Measurements from ENCODE around the gene SYTL1. TPM values are rescaled to one million over a fixed set of nuclear protein-coding genes. Genes with fewer than 3 reads are reported as not detected.

The SYTL1 gene
- total and polyA plus RNA-seq, 9 of the 15 experiments (the other 6 are each of a cell fraction or from before 2014, with no cell fraction given), result 0.04 to 9.3 (median 1.7) TPM

- TF ChIP-seq MAZ (CRISPR knock-in tag; conservative IDR thresholded peaks at IDR 0.05 in 1 of 2, IDR thresholded peaks at IDR 0.05 in 1 of 2), result peak; percentile 56 to 96
- TF ChIP-seq NR4A1 (CRISPR knock-in tag; IDR thresholded peaks at IDR 0.05), result no peak
- TF ChIP-seq NR4A1 (tag; IDR thresholded peaks at IDR 0.05), result no peak
- peak; percentile 23 for TF ChIP-seq PHF20 (IDR thresholded peaks at IDR 0.05; ENCODE audit: partially characterized antibody)
- TF ChIP-seq, protein P1, sequence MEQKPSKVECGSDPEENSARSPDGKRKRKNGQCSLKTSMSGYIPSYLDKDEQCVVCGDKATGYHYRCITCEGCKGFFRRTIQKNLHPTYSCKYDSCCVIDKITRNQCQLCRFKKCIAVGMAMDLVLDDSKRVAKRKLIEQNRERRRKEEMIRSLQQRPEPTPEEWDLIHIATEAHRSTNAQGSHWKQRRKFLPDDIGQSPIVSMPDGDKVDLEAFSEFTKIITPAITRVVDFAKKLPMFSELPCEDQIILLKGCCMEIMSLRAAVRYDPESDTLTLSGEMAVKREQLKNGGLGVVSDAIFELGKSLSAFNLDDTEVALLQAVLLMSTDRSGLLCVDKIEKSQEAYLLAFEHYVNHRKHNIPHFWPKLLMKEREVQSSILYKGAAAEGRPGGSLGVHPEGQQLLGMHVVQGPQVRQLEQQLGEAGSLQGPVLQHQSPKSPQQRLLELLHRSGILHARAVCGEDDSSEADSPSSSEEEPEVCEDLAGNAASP (IDR thresholded peaks at IDR 0.05), result no peak
- no peak for TF ChIP-seq ZNF140 (CRISPR knock-in tag; IDR thresholded peaks at IDR 0.05)
- no peak for TF ChIP-seq ILK (tag; IDR thresholded peaks at IDR 0.05; ENCODE audit: borderline replicate concordance, low read depth)
- TF ChIP-seq ZNF507 (tag; conservative IDR thresholded peaks at IDR 0.05), result no peak
- TF ChIP-seq EP400 (IDR thresholded peaks at IDR 0.05), result peak; percentile 88
- no peak for TF ChIP-seq ZNF444 (CRISPR knock-in tag; IDR thresholded peaks at IDR 0.05)
- no peak for TF ChIP-seq ZNF174 (CRISPR knock-in tag; IDR thresholded peaks at IDR 0.05)
- no peak for TF ChIP-seq NFE2L1 (tag; IDR thresholded peaks at IDR 0.05; ENCODE audit: borderline replicate concordance, low read depth)
- no peak for TF ChIP-seq RFX1 (IDR thresholded peaks at IDR 0.05)
- TF ChIP-seq ZNF316 (IDR thresholded peaks at IDR 0.05), result peak; percentile 92
- no peak for TF ChIP-seq PREB (CRISPR knock-in tag; IDR thresholded peaks at IDR 0.05)
- TF ChIP-seq FOXJ3 (CRISPR knock-in tag; IDR thresholded peaks at IDR 0.05), result no peak
- TF ChIP-seq RNF2 (IDR thresholded peaks at IDR 0.05), result no peak; the same call in 1 of the 2 replicates
- TF ChIP-seq POLR2B (IDR thresholded peaks at IDR 0.05; ENCODE audit: low read depth, partially characterized antibody), result peak; percentile 31
- TF ChIP-seq MAFG (tag; conservative IDR thresholded peaks at IDR 0.05), result no peak
- peak; percentile 90 for TF ChIP-seq SP1 (CRISPR knock-in tag; IDR thresholded peaks at IDR 0.05)
- TF ChIP-seq ZNF175 (CRISPR knock-in tag; IDR thresholded peaks at IDR 0.05; ENCODE audit: low read depth), result no peak
- TF ChIP-seq POLR2H (tag; IDR thresholded peaks at IDR 0.05; ENCODE audit: low read depth), result no peak
- TF ChIP-seq HMG20B (CRISPR knock-in tag; IDR thresholded peaks at IDR 0.05), result no peak
- TF ChIP-seq NR0B1 (IDR thresholded peaks at IDR 0.05; ENCODE audit: partially characterized antibody), result no peak
- TF ChIP-seq BCL6 (CRISPR knock-in tag; IDR thresholded peaks at IDR 0.05), result no peak
Measured at GRCh38 chr1:27392096-27392777, 50.4 kb downstream of the SYTL1 start, which contains the start of gene GPR3 (continued).

Measured in K562 (cell line).